OCI-LY7 (cell line): ENCODE data around the gene SFT2D1.

Source experiments
- EZH2phosphoT487 ChIP-seq: fragments of 200-600 bp; sonication (generic); IDR thresholded peaks from 2 replicates; pipeline ENCODE4 v1.6.1; 2018; ENCODE audit warnings: low read depth, borderline replicate concordance, mild to moderate bottlenecking, mixed run types, antibody characterized with exemption, low read length, moderate library complexity, mixed read lengths
- TF ChIP-seq, protein P1 (sequence below): fragments of 200-600 bp; sonication (generic); conservative IDR thresholded peaks from 2 replicates; pipeline ENCODE4 v1.5.1; 2014; ENCODE audit warnings: mild to moderate bottlenecking, antibody characterized with exemption, low read length, moderate library complexity, mixed read lengths

DNA sequence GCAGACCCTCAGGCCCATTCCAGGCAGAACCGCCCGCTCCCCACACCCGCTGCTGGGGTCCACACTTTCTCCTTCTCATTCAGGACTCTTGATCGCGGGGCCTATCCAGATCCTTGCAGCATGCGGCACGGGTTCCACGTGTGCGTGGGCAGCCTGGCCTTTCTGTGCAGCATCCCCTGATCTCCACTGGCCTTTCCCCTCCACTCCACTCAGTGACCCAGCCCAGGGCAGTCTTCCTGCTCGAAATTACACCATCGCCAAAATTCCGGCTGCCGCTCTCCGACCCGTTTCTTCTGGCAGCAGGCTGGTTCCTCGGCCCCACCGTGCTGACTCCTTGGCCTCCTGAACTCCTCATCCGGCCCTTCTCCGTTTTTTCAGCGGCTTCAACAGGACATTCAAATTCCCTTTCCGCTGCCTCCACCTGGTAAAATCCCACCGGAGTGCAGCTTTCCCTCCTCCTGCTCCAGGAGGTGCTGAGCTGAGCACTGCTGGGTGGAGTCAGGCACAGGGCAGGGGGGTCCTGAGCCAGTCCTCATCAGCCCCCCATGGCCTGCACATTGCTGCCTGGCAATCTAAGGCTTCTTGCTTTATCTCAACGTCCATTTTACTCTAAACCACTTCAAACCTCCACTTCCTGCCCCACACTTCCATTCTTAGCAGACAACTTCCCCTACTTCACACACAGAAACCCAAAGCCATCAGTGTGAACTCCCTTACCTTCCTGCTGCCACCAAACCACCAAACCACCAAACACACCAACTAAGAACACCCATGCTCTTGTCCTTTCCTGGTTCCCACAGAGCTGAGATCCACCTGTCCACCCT is 9.0 kb downstream of the SFT2D1 start:
- TF ChIP-seq, protein P1, sequence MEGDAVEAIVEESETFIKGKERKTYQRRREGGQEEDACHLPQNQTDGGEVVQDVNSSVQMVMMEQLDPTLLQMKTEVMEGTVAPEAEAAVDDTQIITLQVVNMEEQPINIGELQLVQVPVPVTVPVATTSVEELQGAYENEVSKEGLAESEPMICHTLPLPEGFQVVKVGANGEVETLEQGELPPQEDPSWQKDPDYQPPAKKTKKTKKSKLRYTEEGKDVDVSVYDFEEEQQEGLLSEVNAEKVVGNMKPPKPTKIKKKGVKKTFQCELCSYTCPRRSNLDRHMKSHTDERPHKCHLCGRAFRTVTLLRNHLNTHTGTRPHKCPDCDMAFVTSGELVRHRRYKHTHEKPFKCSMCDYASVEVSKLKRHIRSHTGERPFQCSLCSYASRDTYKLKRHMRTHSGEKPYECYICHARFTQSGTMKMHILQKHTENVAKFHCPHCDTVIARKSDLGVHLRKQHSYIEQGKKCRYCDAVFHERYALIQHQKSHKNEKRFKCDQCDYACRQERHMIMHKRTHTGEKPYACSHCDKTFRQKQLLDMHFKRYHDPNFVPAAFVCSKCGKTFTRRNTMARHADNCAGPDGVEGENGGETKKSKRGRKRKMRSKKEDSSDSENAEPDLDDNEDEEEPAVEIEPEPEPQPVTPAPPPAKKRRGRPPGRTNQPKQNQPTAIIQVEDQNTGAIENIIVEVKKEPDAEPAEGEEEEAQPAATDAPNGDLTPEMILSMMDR = no peak
- no peak for TF ChIP-seq EZH2phosphoT487
